ENCODE measurements around the gene MOB2.

MOB2 gene

DNA sequence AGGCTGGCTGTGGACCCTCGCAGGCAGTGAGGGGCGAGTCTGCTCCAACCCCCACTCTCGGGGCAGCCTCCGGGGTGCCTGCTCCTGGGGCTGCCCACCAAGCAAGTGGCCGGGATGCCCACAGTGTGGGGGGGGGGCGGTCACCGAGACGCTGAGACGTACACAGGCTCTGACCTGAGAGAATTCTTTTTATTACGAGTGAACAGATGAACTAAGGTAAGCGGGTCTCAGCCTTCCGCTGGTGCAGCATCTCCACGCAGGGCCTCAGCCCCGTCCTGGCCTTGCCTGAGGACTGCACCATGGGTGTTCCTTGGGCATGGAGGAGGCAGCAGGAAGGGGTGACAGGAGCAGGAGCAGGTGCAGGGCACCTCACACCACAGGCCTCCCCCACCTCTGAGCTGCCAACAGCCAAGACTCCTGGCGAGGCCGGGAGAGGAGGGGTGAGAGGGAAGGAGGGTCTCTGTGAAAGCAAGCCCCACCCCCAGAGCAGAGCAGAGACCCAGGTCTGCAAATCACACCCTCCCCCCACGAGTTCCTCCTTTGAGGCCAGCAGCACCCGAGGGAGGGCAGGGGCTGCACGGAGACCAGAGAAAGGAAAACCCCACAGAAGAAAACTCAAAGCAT is 17.2 kb downstream of the MOB2 start:
- Histone ChIP-seq H3K4me3 (ENCODE audit: insufficient read depth, low read length, poor library complexity, severe bottlenecking) (no peak overlapping the region), H3K79me2 (ENCODE audit: insufficient read depth, low read length) (no peaks in the 10 kb centered on the region), H3F3A (ENCODE audit: insufficient read depth) (no peaks in the 10 kb centered on the region), H3K4me2 (ENCODE audit: low read depth, low read length, poor library complexity, severe bottlenecking) (no peak overlapping the region), H3K36me3 (ENCODE audit: low read length) (no peaks in the 10 kb centered on the region), H2AFZ (ENCODE audit: low read depth, low read length, severe bottlenecking) (no peak overlapping the region), H3K27me3 (ENCODE audit: low read length) (no peaks in the 10 kb centered on the region), H3K27ac (ENCODE audit: low read depth, low read length) (no peak overlapping the region), H3K9me2 (replicated peaks; ENCODE audit: insufficient read depth, low read length) (no peaks in the 10 kb centered on the region), H4K20me1 (ENCODE audit: low read depth, low read length) (no peaks in the 10 kb centered on the region), H3K9me3 (ENCODE audit: insufficient read depth, low read length) (no peaks in the 10 kb centered on the region), H3K9ac (ENCODE audit: low read length) (no peak overlapping the region)
- TF ChIP-seq, protein P1, sequence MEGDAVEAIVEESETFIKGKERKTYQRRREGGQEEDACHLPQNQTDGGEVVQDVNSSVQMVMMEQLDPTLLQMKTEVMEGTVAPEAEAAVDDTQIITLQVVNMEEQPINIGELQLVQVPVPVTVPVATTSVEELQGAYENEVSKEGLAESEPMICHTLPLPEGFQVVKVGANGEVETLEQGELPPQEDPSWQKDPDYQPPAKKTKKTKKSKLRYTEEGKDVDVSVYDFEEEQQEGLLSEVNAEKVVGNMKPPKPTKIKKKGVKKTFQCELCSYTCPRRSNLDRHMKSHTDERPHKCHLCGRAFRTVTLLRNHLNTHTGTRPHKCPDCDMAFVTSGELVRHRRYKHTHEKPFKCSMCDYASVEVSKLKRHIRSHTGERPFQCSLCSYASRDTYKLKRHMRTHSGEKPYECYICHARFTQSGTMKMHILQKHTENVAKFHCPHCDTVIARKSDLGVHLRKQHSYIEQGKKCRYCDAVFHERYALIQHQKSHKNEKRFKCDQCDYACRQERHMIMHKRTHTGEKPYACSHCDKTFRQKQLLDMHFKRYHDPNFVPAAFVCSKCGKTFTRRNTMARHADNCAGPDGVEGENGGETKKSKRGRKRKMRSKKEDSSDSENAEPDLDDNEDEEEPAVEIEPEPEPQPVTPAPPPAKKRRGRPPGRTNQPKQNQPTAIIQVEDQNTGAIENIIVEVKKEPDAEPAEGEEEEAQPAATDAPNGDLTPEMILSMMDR (IDR thresholded peaks at IDR 0.05; ENCODE audit: insufficient read depth, low read length, poor library complexity, severe bottlenecking), result no peak
- no peak for TF ChIP-seq EZH2phosphoT487 (conservative IDR thresholded peaks at IDR 0.05; ENCODE audit: low read length)

DNA sequence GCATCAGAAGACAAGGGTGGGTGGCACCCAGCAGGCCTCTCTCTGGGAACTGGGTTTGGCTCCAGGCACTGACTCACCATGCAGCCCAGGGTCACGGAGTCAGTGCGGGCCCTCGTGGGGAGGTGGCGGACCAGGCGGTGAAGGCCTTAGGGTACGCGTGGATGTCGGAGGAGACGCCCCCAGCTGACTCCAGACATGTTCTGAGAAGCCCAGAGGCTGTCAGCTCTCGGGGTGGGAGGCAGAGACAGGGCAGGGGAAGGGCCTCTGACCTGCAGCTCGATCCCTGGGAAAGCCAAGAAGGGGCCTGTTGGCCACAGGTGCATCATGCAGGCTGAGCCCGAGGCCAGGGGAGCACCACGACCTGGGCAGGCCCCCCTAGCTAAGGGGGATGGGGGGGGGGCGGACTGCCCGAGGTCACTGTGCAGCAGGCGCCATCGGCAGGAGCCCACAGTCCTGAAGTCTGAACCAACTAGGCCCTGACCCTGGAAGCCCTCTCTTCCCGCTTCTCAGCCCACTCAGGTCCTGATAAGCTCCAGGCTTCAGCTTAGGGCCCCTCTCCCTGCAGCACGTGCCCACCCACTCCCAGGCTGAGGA is 18.0 kb downstream of the MOB2 start:
- Histone ChIP-seq H4K20me1 (ENCODE audit: low read depth, low read length) (no peaks in the 10 kb centered on the region), H3K27me3 (ENCODE audit: low read length) (no peaks in the 10 kb centered on the region), H3K9ac (ENCODE audit: low read length) (no peak overlapping the region), H3K9me2 (replicated peaks; ENCODE audit: insufficient read depth, low read length) (no peaks in the 10 kb centered on the region), H3K36me3 (ENCODE audit: low read length) (no peaks in the 10 kb centered on the region), H3K9me3 (ENCODE audit: insufficient read depth, low read length) (no peaks in the 10 kb centered on the region), H3K79me2 (ENCODE audit: insufficient read depth, low read length) (no peaks in the 10 kb centered on the region), H3K4me2 (ENCODE audit: low read depth, low read length, poor library complexity, severe bottlenecking) (no peak overlapping the region), H3K4me3 (ENCODE audit: insufficient read depth, low read length, poor library complexity, severe bottlenecking) (no peak overlapping the region), H3K27ac (ENCODE audit: low read depth, low read length) (no peak overlapping the region), H3F3A (ENCODE audit: insufficient read depth) (no peaks in the 10 kb centered on the region), H2AFZ (ENCODE audit: low read depth, low read length, severe bottlenecking) (no peak overlapping the region)
- no peak for TF ChIP-seq EZH2phosphoT487 (conservative IDR thresholded peaks at IDR 0.05; ENCODE audit: low read length)
- TF ChIP-seq, protein P1 (IDR thresholded peaks at IDR 0.05; ENCODE audit: insufficient read depth, low read length, poor library complexity, severe bottlenecking), result no peak

DNA sequence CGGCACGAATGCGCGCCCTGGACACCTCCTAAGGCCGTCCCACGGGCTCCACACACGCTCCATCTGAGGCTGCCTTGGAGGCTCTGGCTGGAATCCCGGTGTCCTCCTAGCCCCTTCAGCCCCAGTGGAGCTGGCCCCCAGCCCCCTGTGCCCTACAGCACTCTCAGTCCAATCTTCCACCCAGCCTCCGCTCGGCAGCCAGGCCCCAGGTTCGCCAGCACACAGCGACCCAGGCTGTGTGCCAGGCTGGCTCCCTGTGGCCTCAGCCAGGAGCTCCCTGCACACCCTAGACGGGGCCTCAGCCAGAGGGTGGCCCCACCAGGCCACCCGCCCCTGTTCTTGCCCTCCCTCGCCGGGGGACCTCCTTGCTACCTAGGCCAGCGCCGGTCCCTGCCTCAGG is 18.6 kb downstream of the MOB2 start:
- Histone ChIP-seq H3F3A (ENCODE audit: insufficient read depth) (no peaks in the 10 kb centered on the region), H3K9me3 (ENCODE audit: insufficient read depth, low read length) (no peaks in the 10 kb centered on the region), H3K9me2 (replicated peaks; ENCODE audit: insufficient read depth, low read length) (no peaks in the 10 kb centered on the region), H2AFZ (ENCODE audit: low read depth, low read length, severe bottlenecking) (no peak overlapping the region), H4K20me1 (ENCODE audit: low read depth, low read length) (no peaks in the 10 kb centered on the region), H3K4me3 (ENCODE audit: insufficient read depth, low read length, poor library complexity, severe bottlenecking) (no peak overlapping the region), H3K36me3 (ENCODE audit: low read length) (no peaks in the 10 kb centered on the region), H3K27me3 (ENCODE audit: low read length) (no peaks in the 10 kb centered on the region), H3K9ac (ENCODE audit: low read length) (no peak overlapping the region), H3K79me2 (ENCODE audit: insufficient read depth, low read length) (no peaks in the 10 kb centered on the region), H3K27ac (ENCODE audit: low read depth, low read length) (no peak overlapping the region), H3K4me2 (ENCODE audit: low read depth, low read length, poor library complexity, severe bottlenecking) (no peak overlapping the region)
- TF ChIP-seq EZH2phosphoT487 (conservative IDR thresholded peaks at IDR 0.05; ENCODE audit: low read length), result no peak
- TF ChIP-seq, protein P1 (IDR thresholded peaks at IDR 0.05; ENCODE audit: insufficient read depth, low read length, poor library complexity, severe bottlenecking), result no peak
